ENCODE measurements around the gene MAP4K4. TPM values are rescaled to one million over a fixed set of nuclear protein-coding genes. Genes with fewer than 3 reads are reported as not detected.

The MAP4K4 gene
- total and polyA plus RNA-seq, 8 donors = 9.6 to 71.6 (median 23.8) TPM

- no peak overlapping the region for H3K4me3 ChIP-seq
- peaks cover 0 to 57% (median 22%) of the 10 kb centered on the region in 4 donors for H3K4me1 ChIP-seq
- no peak overlapping the region for H3K27ac ChIP-seq
- peaks cover 0 to 5% (median 2%) of the 10 kb centered on the region in 4 donors for H3K36me3 ChIP-seq
- no peaks in the 10 kb centered on the region for H3K9me3 ChIP-seq
- DNase-seq = no peak
- WGBS, 5 donors = 91 to 95% (median 94%) methylated on average over 5 of the region's 5 CpGs
- no peaks in the 10 kb centered on the region for H3K27me3 ChIP-seq
- TF ChIP-seq EP300 (IDR thresholded peaks at IDR 0.05) (no peak), POLR2A (IDR thresholded peaks at IDR 0.05) (no peak), POLR2AphosphoS5 (IDR thresholded peaks at IDR 0.05) (no peak)
- intact Hi-C loops (cut with DNase I; ENCODE audit: low total_unique reads) = no loop called here
Measured at GRCh38 chr2:101792208-101792607, 94.7 kb downstream of the MAP4K4 start.

GRCh38 chr2:101793277-101793969, 95.9 kb downstream of the MAP4K4 start:
- H3K27me3 ChIP-seq = no peaks in the 10 kb centered on the region
- no peak overlapping the region for H3K27ac ChIP-seq
- TF ChIP-seq, protein P1, sequence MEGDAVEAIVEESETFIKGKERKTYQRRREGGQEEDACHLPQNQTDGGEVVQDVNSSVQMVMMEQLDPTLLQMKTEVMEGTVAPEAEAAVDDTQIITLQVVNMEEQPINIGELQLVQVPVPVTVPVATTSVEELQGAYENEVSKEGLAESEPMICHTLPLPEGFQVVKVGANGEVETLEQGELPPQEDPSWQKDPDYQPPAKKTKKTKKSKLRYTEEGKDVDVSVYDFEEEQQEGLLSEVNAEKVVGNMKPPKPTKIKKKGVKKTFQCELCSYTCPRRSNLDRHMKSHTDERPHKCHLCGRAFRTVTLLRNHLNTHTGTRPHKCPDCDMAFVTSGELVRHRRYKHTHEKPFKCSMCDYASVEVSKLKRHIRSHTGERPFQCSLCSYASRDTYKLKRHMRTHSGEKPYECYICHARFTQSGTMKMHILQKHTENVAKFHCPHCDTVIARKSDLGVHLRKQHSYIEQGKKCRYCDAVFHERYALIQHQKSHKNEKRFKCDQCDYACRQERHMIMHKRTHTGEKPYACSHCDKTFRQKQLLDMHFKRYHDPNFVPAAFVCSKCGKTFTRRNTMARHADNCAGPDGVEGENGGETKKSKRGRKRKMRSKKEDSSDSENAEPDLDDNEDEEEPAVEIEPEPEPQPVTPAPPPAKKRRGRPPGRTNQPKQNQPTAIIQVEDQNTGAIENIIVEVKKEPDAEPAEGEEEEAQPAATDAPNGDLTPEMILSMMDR (IDR thresholded peaks at IDR 0.05) = no peak
- TF ChIP-seq POLR2AphosphoS5 (IDR thresholded peaks at IDR 0.05) = no peak
- TF ChIP-seq POLR2A (IDR thresholded peaks at IDR 0.05) = no peak
- no peak for TF ChIP-seq EP300 (IDR thresholded peaks at IDR 0.05)
- peaks cover 0 to 50% (median 21%) of the 10 kb centered on the region in 4 donors for H3K4me1 ChIP-seq
- DNase-seq = no peak
- H3K9me3 ChIP-seq = no peaks in the 10 kb centered on the region
- no peak overlapping the region for H3K4me3 ChIP-seq
- intact Hi-C loops (cut with DNase I; ENCODE audit: low total_unique reads) = no loop called here
- H3K36me3 ChIP-seq = peaks cover 0 to 5% (median 2%) of the 10 kb centered on the region in 4 donors
- 69 to 85% (median 78%) methylated on average over 3 of the region's 3 CpGs for WGBS, 5 donors

DNA sequence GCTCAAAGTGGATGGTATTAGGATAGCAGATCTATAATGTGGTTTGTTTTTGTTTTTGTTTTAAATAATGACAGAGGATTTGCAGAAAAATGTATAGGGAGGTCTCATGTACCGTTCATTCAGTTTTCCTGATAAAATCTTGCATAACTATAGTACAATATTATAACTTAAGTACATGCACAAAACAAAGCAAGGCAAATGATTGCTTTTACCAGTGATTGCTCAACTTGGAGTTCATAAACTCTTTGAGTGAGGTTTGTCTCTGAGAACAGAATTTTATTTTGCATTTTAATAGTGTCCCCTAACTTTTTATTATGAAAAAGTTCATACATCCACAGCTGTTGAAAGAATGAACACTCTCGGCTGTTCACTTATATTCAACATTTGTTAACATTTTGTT, 96.6 kb downstream of the MAP4K4 start:
- WGBS, 5 donors = 71 to 79% (median 75%) methylated on average over 2 of the region's 2 CpGs
- no peak for DNase-seq
- no peak overlapping the region for H3K27ac ChIP-seq
- intact Hi-C loops (cut with DNase I; ENCODE audit: low total_unique reads) = no loop called here
- H3K9me3 ChIP-seq = no peaks in the 10 kb centered on the region
- peaks cover 0 to 5% (median 2%) of the 10 kb centered on the region in 4 donors for H3K36me3 ChIP-seq
- TF ChIP-seq POLR2AphosphoS5 (IDR thresholded peaks at IDR 0.05) (no peak), POLR2A (IDR thresholded peaks at IDR 0.05) (no peak), EP300 (IDR thresholded peaks at IDR 0.05) (no peak)
- TF ChIP-seq, protein P1 (IDR thresholded peaks at IDR 0.05) = no peak
- peaks cover 0 to 43% (median 17%) of the 10 kb centered on the region in 4 donors for H3K4me1 ChIP-seq
- no peaks in the 10 kb centered on the region for H3K27me3 ChIP-seq
- no peak overlapping the region for H3K4me3 ChIP-seq

DNA sequence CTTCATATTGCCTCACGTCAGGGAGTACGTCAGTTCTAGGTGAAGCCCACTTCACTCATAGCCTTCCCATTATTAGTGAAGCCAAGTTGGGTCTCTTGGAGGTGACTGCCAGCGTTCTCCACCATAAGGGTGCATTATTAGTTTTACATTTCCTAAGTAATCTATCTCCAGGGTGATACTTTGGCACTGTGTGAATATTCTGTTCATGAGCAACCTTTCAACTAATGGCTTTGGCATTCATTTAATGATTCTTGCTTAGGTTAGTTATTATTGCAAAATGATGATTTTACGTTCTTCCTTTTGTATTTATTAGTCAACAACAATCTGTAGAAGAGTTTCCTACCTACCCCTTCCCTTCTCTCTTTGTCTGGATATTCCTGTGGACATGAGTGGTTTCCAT, 97.5 kb downstream of the MAP4K4 start:
- no peak overlapping the region for H3K4me3 ChIP-seq
- no peaks in the 10 kb centered on the region for H3K9me3 ChIP-seq
- peaks cover 0 to 35% (median 15%) of the 10 kb centered on the region in 4 donors for H3K4me1 ChIP-seq
- H3K27ac ChIP-seq = no peak overlapping the region
- intact Hi-C loops (cut with DNase I; ENCODE audit: low total_unique reads) = no loop called here
- WGBS, 5 donors = 93 to 96% (median 96%) methylated on average over 4 of the region's 4 CpGs
- H3K27me3 ChIP-seq = no peaks in the 10 kb centered on the region
- no peak for DNase-seq
- TF ChIP-seq, protein P1 (IDR thresholded peaks at IDR 0.05) = no peak
- no peak for TF ChIP-seq POLR2AphosphoS5 (IDR thresholded peaks at IDR 0.05)
- TF ChIP-seq EP300 (IDR thresholded peaks at IDR 0.05) = no peak
- no peak for TF ChIP-seq POLR2A (IDR thresholded peaks at IDR 0.05)
- H3K36me3 ChIP-seq = peaks cover 0 to 5% (median 2%) of the 10 kb centered on the region in 4 donors

Measured in stomach (tissue), 9 donors.